ENCODE data around the gene CNOT1. TPM values are rescaled to one million over a fixed set of nuclear protein-coding genes. Genes with fewer than 3 reads are reported as not detected.

The CNOT1 gene
- 64.1 TPM for total RNA-seq
- long read RNA-seq, full-length matches to known transcripts: 6 of 19 reads
- long read RNA-seq, partial matches to known transcripts: 9 of 19 reads
- long read RNA-seq, other reads (novel, unspliced or antisense): 4 of 19 reads

GRCh38 chr16:58629733-58630640 lies at the start of gene CNOT1:
CNOT1 (minus strand) TSS chr16:58629826; CDS start chr16:58599337, 30,489 bp downstream.
- Histone ChIP-seq H3K4me1 (peaks cover 44% of the 10 kb centered on the region), H3K9me3 (replicated peaks) (no peaks in the 10 kb centered on the region), H3K4me3 (peak within 1 kb of the TSS; percentile 99), H3K27me3 (ENCODE audit: low read depth) (no peaks in the 10 kb centered on the region), H3K36me3 (peaks cover under 1% of the 10 kb centered on the region), H3K27ac (replicated peaks) (peak within 1 kb of the TSS; percentile 99)
- DNase-seq: peak; percentile 98
- TF ChIP-seq, protein P1, sequence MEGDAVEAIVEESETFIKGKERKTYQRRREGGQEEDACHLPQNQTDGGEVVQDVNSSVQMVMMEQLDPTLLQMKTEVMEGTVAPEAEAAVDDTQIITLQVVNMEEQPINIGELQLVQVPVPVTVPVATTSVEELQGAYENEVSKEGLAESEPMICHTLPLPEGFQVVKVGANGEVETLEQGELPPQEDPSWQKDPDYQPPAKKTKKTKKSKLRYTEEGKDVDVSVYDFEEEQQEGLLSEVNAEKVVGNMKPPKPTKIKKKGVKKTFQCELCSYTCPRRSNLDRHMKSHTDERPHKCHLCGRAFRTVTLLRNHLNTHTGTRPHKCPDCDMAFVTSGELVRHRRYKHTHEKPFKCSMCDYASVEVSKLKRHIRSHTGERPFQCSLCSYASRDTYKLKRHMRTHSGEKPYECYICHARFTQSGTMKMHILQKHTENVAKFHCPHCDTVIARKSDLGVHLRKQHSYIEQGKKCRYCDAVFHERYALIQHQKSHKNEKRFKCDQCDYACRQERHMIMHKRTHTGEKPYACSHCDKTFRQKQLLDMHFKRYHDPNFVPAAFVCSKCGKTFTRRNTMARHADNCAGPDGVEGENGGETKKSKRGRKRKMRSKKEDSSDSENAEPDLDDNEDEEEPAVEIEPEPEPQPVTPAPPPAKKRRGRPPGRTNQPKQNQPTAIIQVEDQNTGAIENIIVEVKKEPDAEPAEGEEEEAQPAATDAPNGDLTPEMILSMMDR (IDR thresholded peaks at IDR 0.05; ENCODE audit: borderline replicate concordance): no peak
- intact Hi-C loops (cut with micrococcal nuclease): loop anchor here (10.0 kb wide), 1 partner anchor 295 kb away; no protein-coding TSS in a partner anchor

DNA sequence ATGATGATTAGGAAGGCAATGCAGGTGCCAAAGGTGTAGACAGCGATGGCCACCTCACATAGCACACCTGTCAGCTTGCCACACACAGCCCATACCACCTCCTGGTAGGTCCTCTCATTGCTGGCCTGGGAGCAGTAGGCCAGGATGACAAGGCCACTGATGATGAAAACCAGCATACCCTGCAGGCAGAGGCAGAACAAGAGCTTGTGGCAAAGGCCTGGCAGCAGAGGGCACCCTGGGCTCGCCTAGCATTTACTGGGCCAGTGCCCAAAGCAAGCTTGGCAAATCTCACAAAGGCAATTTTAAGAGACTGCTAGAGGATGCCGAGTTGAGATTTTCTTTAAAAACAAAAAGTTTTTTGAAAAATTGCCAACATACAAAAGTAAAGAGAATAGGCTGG lies 49.1 kb upstream of the CNOT1 start:
- intact Hi-C loops (cut with micrococcal nuclease): no loop called here
- Histone ChIP-seq H3K4me1 (peaks cover 48% of the 10 kb centered on the region), H3K36me3 (peaks cover 77% of the 10 kb centered on the region), H3K27ac (replicated peaks) (no peak overlapping the region), H3K27me3 (ENCODE audit: low read depth) (no peaks in the 10 kb centered on the region), H3K4me3 (no peak overlapping the region), H3K9me3 (replicated peaks) (no peaks in the 10 kb centered on the region)
- TF ChIP-seq, protein P1 (IDR thresholded peaks at IDR 0.05; ENCODE audit: borderline replicate concordance): peak; percentile 57
- peak; percentile 37 for DNase-seq

DNA sequence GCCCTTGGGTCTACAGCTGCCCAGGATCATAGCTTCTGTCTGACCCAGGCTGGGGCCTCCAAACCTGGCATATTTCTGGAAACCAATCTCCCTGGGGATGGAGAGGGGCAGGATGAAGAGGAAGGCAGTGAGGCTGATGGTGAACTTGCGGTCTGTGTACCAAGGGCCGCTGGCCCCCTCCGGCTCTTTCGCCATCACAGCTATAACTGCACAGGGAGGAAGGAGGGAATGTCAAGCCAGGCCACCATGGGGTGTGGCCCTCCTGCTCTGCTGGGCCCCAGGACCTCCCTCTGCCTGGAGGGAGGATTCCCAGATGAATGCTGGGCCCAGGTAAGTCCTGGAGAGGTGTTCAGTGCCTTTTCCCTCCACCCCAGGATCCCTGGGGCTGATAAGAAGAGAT lies 48.6 kb upstream of the CNOT1 start:
- intact Hi-C loops (cut with micrococcal nuclease): no loop called here

DNA sequence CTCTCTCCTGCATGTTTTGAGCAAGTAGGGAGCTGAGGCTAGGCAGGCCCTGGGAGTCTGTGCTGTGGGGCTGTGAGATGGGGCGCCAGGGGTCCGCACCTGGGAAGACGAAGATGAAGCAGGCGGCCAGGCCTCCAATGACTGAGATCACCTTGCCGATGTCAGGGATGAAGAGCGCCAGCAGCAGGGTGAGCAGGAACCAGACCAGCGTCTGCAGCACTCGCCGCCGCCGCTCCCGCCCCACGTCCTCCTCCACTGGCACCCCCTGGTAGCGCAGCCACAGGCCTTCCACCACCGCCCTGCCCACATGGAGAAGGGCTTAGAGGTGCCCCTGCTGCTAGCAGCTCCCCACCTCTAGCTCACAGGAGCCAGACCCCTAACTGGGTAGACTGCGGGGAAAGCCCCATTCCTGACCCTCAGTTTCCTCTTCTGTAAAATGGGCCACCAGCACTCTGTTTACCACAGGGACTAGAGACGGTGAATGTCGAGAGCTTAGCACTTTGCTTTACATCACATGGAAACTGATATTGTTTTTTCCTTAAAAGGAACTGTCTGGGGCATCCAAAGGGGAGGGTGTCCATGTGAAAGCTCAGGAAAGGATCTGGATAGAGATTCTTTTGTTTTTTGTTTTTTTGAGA lies 41.4 kb upstream of the CNOT1 start:
- TF ChIP-seq, protein P1 (IDR thresholded peaks at IDR 0.05; ENCODE audit: borderline replicate concordance): no peak
- H3K27me3 ChIP-seq (ENCODE audit: low read depth): no peaks in the 10 kb centered on the region
- DNase-seq: no peak
- no peaks in the 10 kb centered on the region for H3K9me3 ChIP-seq (replicated peaks)
- H3K4me1 ChIP-seq: peaks cover 5% of the 10 kb centered on the region
- H3K27ac ChIP-seq (replicated peaks): no peak overlapping the region
- no peak overlapping the region for H3K4me3 ChIP-seq
- peaks cover 92% of the 10 kb centered on the region for H3K36me3 ChIP-seq
- intact Hi-C loops (cut with micrococcal nuclease): no loop called here

More for the DNA sequence above, 48.6 kb upstream of the CNOT1 start:
- Histone ChIP-seq H3K4me3 (no peak overlapping the region), H3K4me1 (peaks cover 44% of the 10 kb centered on the region), H3K9me3 (replicated peaks) (no peaks in the 10 kb centered on the region), H3K36me3 (peaks cover 81% of the 10 kb centered on the region), H3K27me3 (ENCODE audit: low read depth) (no peaks in the 10 kb centered on the region), H3K27ac (replicated peaks) (no peak overlapping the region)
- TF ChIP-seq, protein P1 (IDR thresholded peaks at IDR 0.05; ENCODE audit: borderline replicate concordance): no peak
- DNase-seq: peak; percentile 5

DNA sequence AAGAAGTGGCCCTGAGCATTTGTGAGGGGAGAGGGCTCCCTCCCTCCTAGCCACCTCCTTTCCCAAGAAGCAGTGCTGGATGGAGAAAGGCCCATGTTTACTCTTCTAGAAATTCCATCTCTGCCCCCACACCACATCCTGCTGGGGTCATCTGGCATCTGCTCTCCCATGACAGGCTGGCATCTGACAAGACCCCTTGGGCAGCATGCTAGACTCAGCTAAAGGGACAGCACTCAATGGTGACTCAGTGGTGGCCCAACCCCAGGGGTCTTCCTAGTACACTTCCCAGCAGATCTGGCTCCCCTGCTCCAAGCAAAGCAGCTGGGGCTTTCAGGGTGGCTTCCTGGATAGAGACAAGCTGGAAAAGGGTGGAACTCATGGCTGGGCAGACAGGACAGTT lies 40.6 kb upstream of the CNOT1 start:
- Histone ChIP-seq H3K4me3 (no peak overlapping the region), H3K36me3 (peaks cover 83% of the 10 kb centered on the region), H3K4me1 (peaks cover 5% of the 10 kb centered on the region), H3K9me3 (replicated peaks) (no peaks in the 10 kb centered on the region), H3K27ac (replicated peaks) (no peak overlapping the region), H3K27me3 (ENCODE audit: low read depth) (no peaks in the 10 kb centered on the region)
- TF ChIP-seq, protein P1 (IDR thresholded peaks at IDR 0.05; ENCODE audit: borderline replicate concordance): no peak
- no peak for DNase-seq
- intact Hi-C loops (cut with micrococcal nuclease): no loop called here
